Hepatocyte (in vitro differentiated cells): ENCODE results near the gene LDB2.

ENCODE experiments used
- EZH2 ChIP-seq: fragments of 200-600 bp; sonication (generic); IDR thresholded peaks from 2 replicates; pipeline ENCODE4 v1.6.1; 2016; ENCODE audit warnings: antibody characterized with exemption, mild to moderate bottlenecking, borderline replicate concordance
- EZH2phosphoT487 ChIP-seq: fragments of 200-600 bp; sonication (generic); IDR thresholded peaks from one replicate; pipeline ENCODE4 v1.6.1; 2018; ENCODE audit warnings: antibody characterized with exemption, mild to moderate bottlenecking, low read depth, moderate library complexity; ENCODE audit not compliant: unreplicated experiment, severe bottlenecking
- TF ChIP-seq, protein P1 (sequence below): fragments of 200-600 bp; sonication (generic); IDR thresholded peaks from 2 replicates; pipeline ENCODE4 v1.5.1; 2016; ENCODE audit warnings: antibody characterized with exemption, mild to moderate bottlenecking; ENCODE audit not compliant: poor library complexity

DNA sequence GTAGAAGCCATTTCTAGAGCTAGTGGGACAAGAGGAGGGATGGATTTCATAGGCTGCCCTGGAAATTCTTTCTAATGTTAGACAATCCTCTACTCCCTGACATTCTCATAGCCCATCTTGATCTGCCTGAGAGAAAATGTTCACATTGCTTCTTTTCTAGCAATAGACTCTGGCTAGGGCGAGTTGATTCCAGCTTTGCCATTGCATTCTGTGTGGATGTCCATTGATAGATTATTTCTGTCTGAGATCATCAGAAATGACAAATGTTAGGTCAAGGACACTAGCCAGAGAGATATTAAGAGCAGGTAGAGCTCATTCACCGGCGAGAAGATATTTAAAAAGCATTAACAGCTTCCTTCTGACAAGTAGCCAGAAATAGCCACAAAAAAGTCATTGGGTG is 184.7 kb downstream of the LDB2 start:
- TF ChIP-seq, protein P1, sequence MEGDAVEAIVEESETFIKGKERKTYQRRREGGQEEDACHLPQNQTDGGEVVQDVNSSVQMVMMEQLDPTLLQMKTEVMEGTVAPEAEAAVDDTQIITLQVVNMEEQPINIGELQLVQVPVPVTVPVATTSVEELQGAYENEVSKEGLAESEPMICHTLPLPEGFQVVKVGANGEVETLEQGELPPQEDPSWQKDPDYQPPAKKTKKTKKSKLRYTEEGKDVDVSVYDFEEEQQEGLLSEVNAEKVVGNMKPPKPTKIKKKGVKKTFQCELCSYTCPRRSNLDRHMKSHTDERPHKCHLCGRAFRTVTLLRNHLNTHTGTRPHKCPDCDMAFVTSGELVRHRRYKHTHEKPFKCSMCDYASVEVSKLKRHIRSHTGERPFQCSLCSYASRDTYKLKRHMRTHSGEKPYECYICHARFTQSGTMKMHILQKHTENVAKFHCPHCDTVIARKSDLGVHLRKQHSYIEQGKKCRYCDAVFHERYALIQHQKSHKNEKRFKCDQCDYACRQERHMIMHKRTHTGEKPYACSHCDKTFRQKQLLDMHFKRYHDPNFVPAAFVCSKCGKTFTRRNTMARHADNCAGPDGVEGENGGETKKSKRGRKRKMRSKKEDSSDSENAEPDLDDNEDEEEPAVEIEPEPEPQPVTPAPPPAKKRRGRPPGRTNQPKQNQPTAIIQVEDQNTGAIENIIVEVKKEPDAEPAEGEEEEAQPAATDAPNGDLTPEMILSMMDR = no peak
- TF ChIP-seq EZH2 (no peak), EZH2phosphoT487 (no peak)
